Measurements from ENCODE around the gene ARSH.
"Not testable (repeated sequence)": the region's sequence is repeated elsewhere in the genome, so short reads cannot be mapped to it uniquely, and the experiment has no call there.

ARSH gene, protein sequence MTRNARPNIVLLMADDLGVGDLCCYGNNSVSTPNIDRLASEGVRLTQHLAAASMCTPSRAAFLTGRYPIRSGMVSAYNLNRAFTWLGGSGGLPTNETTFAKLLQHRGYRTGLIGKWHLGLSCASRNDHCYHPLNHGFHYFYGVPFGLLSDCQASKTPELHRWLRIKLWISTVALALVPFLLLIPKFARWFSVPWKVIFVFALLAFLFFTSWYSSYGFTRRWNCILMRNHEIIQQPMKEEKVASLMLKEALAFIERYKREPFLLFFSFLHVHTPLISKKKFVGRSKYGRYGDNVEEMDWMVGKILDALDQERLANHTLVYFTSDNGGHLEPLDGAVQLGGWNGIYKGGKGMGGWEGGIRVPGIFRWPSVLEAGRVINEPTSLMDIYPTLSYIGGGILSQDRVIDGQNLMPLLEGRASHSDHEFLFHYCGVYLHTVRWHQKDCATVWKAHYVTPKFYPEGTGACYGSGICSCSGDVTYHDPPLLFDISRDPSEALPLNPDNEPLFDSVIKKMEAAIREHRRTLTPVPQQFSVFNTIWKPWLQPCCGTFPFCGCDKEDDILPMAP

GRCh38 chrX:3006495-3006894 lies at the start of gene ARSH:
Gene ARSH (plus strand): TSS chrX:3006546. CDS start chrX:3006613, 67 bp downstream.
- Histone ChIP-seq H3K27ac (no peak within 1 kb of the TSS), H3K4me3 (no peak within 1 kb of the TSS)

DNA sequence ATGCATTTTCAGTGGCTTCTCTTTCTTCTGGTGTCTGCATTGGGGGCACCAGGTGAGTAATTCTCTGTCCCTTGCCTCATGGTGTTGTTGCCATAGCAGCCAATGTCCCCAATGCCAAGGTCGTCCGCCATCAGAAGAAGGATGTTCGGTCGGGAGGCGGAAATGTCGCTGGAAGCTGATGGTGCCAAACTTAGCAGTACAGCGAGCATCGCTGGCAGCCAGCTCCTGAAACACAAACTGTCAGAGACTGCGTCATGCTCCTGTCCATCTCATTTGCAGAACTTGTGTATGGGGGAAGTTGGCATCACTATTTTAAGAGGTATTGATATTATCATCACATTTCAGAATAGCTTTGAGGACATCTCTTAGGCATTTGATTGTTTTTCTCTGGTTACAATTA lies 48.1 kb upstream of the ARSH start:
- H3K4me3 ChIP-seq: no peak overlapping the region
- H3K27ac ChIP-seq: no peak overlapping the region

DNA sequence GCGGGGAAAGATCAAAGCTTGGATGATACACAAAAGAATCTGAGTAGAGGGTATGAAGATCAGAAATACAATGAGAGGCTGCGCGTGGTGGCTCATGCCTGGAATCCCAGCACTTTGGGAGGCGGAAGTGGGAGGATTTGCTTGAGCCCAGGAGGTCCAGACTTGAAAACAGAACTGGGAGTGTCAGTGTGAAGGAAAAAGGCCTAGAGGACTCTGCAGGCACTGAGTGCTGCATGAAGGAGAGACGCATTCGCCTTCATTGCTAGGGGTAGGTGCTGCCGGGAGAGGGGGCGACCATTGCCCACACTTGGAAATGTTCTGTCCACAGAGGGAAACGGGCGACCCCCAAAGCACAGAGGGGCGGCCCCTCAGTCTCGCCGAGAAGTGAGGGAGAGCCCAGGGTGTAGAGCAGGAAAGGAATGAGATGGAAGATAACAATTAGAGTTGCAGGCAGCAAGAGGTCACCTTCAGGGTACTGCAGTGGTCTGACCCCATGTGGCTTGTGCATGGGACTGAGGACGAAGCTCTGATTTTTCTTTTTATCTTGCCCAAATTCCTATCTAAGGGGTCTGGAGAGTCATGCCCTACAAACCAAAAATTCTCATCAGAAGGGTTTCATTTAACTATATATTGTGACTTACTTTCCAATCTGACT lies 45.4 kb upstream of the ARSH start:
- Histone ChIP-seq H3K27ac (no peak overlapping the region), H3K4me3 (no peak overlapping the region)

- Histone ChIP-seq H3K4me3 (no peak overlapping the region), H3K27ac (no peak overlapping the region)
These were observed 44.0 kb upstream of the ARSH start for GRCh38 chrX:2962381-2962780.

- H3K27ac ChIP-seq, H3K4me3 ChIP-seq: not testable (repeated sequence)
These were observed 42.9 kb upstream of the ARSH start for GRCh38 chrX:2963449-2963848.

- not testable (repeated sequence) for H3K27ac ChIP-seq, H3K4me3 ChIP-seq
These were observed 42.2 kb upstream of the ARSH start for GRCh38 chrX:2963992-2964794.

DNA sequence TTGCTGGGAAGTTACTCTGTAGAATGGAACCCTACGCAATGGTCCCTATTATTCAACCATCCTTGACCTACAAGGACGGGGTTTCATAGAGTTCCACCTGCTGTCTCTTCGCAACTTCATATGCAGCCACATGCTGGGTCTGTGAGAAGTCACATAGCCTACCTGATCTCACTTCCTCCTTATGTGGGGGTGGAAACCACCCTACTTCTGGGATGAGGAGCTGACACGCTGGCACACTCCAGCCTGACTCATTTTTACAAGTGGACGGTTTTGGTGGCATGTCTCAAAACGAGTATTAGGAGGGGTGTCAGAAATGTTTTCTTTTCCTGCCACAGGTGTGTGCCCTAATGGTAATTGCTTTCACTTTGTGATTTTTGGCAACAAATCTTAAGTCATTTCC lies 40.4 kb upstream of the ARSH start:
- H3K4me3 ChIP-seq: no peak overlapping the region
- no peak overlapping the region for H3K27ac ChIP-seq

GRCh38 chrX:2967012-2967411 lies 39.3 kb upstream of the ARSH start:
- H3K4me3 ChIP-seq: no peak overlapping the region
- no peak overlapping the region for H3K27ac ChIP-seq

GRCh38 chrX:2967584-2967983 lies 38.8 kb upstream of the ARSH start:
- Histone ChIP-seq H3K27ac (no peak overlapping the region), H3K4me3 (peak overlapping the region in 1 of 7 experiments; percentile 4)

- no peak overlapping the region for H3K27ac ChIP-seq
- H3K4me3 ChIP-seq: peak overlapping the region in 1 of 7 experiments; percentile 4
These were observed 38.1 kb upstream of the ARSH start for GRCh38 chrX:2967998-2968909.

GRCh38 chrX:2969021-2969420 lies 37.3 kb upstream of the ARSH start:
- Histone ChIP-seq H3K4me3 (no peak overlapping the region), H3K27ac (no peak overlapping the region)

- no peak overlapping the region for H3K27ac ChIP-seq
- H3K4me3 ChIP-seq: no peak overlapping the region
These were observed 34.0 kb upstream of the ARSH start for GRCh38 chrX:2972391-2972790.

DNA sequence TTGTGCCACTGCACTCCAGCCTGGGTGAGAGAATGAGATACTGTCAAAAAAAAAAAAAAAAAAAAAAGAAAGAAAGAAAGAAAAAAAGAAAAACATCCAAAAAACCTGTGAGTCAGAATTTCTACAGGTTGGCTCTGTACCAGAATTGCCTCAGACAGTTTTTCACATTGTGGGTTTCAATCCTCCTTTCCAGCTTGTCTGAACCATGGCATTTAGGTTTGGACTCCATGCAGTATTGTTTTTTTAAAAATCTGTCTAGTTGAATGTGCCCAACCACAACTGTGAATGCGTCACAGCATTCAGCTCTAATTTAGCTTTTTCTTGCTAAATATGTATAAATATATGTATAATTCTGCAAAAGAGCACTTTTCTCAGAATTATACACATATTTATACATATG lies 31.4 kb upstream of the ARSH start:
- no peak overlapping the region for H3K27ac ChIP-seq
- no peak overlapping the region for H3K4me3 ChIP-seq

GRCh38 chrX:2978639-2979038 lies 27.7 kb upstream of the ARSH start:
- not testable (repeated sequence) for H3K27ac ChIP-seq

DNA sequence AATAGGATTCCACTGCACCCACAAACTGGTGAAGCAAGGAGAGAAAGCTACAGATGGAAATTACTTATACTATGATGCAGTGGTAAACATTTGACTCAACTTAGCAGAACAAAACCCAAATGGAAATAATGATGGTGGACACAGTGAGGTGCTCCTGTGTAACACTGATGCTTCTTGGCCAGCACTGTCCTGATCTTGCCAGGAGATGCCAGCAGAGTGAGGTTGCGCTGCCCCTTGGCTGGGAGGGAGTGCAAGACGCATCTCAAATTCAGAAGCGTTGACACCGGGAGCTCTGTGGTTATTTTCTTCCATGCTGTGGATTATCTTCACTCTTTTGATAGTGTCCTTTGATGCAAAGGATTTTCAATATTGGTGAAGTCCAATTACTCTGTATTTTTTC lies 22.0 kb upstream of the ARSH start:
- H3K27ac ChIP-seq: no peak overlapping the region
- H3K4me3 ChIP-seq: no peak overlapping the region

More at GRCh38 chrX:2978639-2979038, 27.7 kb upstream of the ARSH start:
- not testable (repeated sequence) for H3K4me3 ChIP-seq

DNA sequence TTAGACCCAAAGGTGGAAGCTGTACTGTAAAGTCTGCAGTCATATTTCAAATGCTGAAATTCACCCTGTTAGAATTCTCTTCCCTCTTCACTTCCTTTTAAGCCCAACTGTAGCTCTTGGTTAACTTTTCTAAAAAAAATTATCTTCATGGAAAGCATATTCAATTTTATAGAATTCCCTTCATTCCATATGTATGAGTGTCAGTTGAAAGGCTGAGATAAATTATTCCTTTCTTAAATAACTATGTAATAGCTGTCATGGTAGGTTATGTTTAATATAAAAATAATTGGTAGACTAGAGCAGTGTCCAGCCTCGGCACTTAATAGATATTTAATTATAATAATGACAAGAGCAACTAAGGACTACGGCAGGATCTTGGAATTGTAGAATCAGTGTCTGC lies 16.8 kb upstream of the ARSH start:
- no peak overlapping the region for H3K4me3 ChIP-seq
- H3K27ac ChIP-seq: no peak overlapping the region

DNA sequence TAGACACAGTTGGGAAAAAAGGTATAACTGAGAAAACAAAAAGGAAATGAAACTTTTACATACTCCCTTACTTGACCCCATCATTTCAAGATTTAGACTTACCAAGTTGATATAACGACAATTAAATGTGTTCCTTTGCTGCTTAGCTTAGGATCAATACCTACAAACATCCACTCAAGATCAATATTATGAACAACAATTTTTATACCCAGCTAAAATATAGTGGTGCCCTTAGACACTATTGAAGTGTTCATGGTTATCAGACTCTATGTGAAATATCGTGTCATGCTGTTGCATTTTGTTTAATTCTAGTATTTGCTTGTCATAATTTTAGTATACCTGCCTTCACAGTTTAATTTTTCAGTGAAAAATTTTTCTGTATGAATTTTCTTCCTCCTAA lies 4.2 kb downstream of the ARSH start:
- Histone ChIP-seq H3K27ac (no peak overlapping the region), H3K4me3 (no peak overlapping the region)

GRCh38 chrX:3017492-3017891 lies 11.1 kb downstream of the ARSH start:
- no peak overlapping the region for H3K27ac ChIP-seq

GRCh38 chrX:3024176-3024575 lies 17.8 kb downstream of the ARSH start:
- H3K4me3 ChIP-seq: no peak overlapping the region

More at GRCh38 chrX:3017492-3017891, 11.1 kb downstream of the ARSH start:
- H3K4me3 ChIP-seq: no peak overlapping the region

More at GRCh38 chrX:3024176-3024575, 17.8 kb downstream of the ARSH start:
- no peak overlapping the region for H3K27ac ChIP-seq

Data from skin epidermis (tissue), 12 donors.